Measurements from ENCODE around the gene KIF13A.

KIF13A gene

GRCh38 chr6:17923401-17923863 lies 64.0 kb downstream of the KIF13A start:
- TF ChIP-seq, protein P1, sequence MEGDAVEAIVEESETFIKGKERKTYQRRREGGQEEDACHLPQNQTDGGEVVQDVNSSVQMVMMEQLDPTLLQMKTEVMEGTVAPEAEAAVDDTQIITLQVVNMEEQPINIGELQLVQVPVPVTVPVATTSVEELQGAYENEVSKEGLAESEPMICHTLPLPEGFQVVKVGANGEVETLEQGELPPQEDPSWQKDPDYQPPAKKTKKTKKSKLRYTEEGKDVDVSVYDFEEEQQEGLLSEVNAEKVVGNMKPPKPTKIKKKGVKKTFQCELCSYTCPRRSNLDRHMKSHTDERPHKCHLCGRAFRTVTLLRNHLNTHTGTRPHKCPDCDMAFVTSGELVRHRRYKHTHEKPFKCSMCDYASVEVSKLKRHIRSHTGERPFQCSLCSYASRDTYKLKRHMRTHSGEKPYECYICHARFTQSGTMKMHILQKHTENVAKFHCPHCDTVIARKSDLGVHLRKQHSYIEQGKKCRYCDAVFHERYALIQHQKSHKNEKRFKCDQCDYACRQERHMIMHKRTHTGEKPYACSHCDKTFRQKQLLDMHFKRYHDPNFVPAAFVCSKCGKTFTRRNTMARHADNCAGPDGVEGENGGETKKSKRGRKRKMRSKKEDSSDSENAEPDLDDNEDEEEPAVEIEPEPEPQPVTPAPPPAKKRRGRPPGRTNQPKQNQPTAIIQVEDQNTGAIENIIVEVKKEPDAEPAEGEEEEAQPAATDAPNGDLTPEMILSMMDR (conservative IDR thresholded peaks at IDR 0.05; ENCODE audit: low read depth, low read length), result no peak
- Histone ChIP-seq H3K36me3 (ENCODE audit: insufficient read depth) (no peaks in the 10 kb centered on the region), H3K4me1 (ENCODE audit: low read depth, poor library complexity, severe bottlenecking) (no peaks in the 10 kb centered on the region), H4K20me1 (ENCODE audit: insufficient read depth) (no peaks in the 10 kb centered on the region), H3K79me2 (ENCODE audit: insufficient read depth, low read depth) (no peaks in the 10 kb centered on the region), H3K4me3 (IDR thresholded peaks at IDR 0.05; ENCODE audit: insufficient read depth, low read depth, low read length) (no peak overlapping the region), H3K27ac (no peak overlapping the region), H2AFZ (ENCODE audit: low read depth) (no peak overlapping the region), H3K27me3 (ENCODE audit: insufficient read depth, low read depth) (no peaks in the 10 kb centered on the region), H3K9ac (no peak overlapping the region), H3K4me2 (no peak overlapping the region)

DNA sequence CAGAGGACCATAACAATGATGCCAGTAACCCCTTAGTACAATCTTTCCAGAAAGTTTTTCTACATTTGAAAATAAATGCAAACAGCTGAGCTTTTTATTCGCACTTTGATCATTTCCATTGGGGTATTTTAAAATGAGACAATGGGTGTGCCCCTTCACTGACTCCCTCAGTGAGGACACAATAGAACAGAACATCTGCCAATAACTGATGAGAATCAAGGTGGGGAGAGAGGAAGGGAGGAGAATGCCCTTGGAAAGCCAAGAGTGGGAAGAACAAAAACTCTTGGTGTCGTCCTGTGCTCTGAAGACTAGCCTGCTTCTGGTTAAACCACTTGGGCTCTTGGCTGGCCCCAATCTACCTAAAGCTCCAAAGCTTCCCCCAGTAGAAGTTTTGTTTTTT lies 66.0 kb downstream of the KIF13A start:
- Histone ChIP-seq H4K20me1 (ENCODE audit: insufficient read depth) (no peaks in the 10 kb centered on the region), H2AFZ (ENCODE audit: low read depth) (no peak overlapping the region), H3K4me3 (IDR thresholded peaks at IDR 0.05; ENCODE audit: insufficient read depth, low read depth, low read length) (no peak overlapping the region), H3K4me2 (no peak overlapping the region), H3K79me2 (ENCODE audit: insufficient read depth, low read depth) (no peaks in the 10 kb centered on the region), H3K36me3 (ENCODE audit: insufficient read depth) (no peaks in the 10 kb centered on the region), H3K4me1 (ENCODE audit: low read depth, poor library complexity, severe bottlenecking) (no peaks in the 10 kb centered on the region), H3K27ac (no peak overlapping the region), H3K27me3 (ENCODE audit: insufficient read depth, low read depth) (no peaks in the 10 kb centered on the region), H3K9ac (no peak overlapping the region)
- TF ChIP-seq, protein P1 (conservative IDR thresholded peaks at IDR 0.05; ENCODE audit: low read depth, low read length), result no peak

- H3K36me3 ChIP-seq (ENCODE audit: insufficient read depth), result no peaks in the 10 kb centered on the region
- no peaks in the 10 kb centered on the region for H3K4me1 ChIP-seq (ENCODE audit: low read depth, poor library complexity, severe bottlenecking)
- H3K4me2 ChIP-seq, result no peak overlapping the region
- no peak overlapping the region for H2AFZ ChIP-seq (ENCODE audit: low read depth)
- H3K27ac ChIP-seq, result no peak overlapping the region
- no peaks in the 10 kb centered on the region for H4K20me1 ChIP-seq (ENCODE audit: insufficient read depth)
- no peaks in the 10 kb centered on the region for H3K27me3 ChIP-seq (ENCODE audit: insufficient read depth, low read depth)
- H3K9ac ChIP-seq, result no peak overlapping the region
- H3K4me3 ChIP-seq (IDR thresholded peaks at IDR 0.05; ENCODE audit: insufficient read depth, low read depth, low read length), result no peak overlapping the region
- H3K79me2 ChIP-seq (ENCODE audit: insufficient read depth, low read depth), result no peaks in the 10 kb centered on the region
- TF ChIP-seq, protein P1 (conservative IDR thresholded peaks at IDR 0.05; ENCODE audit: low read depth, low read length), result no peak
These were observed 67.9 kb downstream of the KIF13A start for GRCh38 chr6:17919496-17919895.

GRCh38 chr6:17917837-17918763 lies 69.3 kb downstream of the KIF13A start:
- no peak overlapping the region for H3K27ac ChIP-seq

More at GRCh38 chr6:17917837-17918763, 69.3 kb downstream of the KIF13A start:
- H3K9ac ChIP-seq, result no peak overlapping the region
- H3K4me2 ChIP-seq, result no peak overlapping the region
- H2AFZ ChIP-seq (ENCODE audit: low read depth), result no peak overlapping the region
- H3K36me3 ChIP-seq (ENCODE audit: insufficient read depth), result no peaks in the 10 kb centered on the region
- H3K4me1 ChIP-seq (ENCODE audit: low read depth, poor library complexity, severe bottlenecking), result no peaks in the 10 kb centered on the region
- no peaks in the 10 kb centered on the region for H4K20me1 ChIP-seq (ENCODE audit: insufficient read depth)
- H3K79me2 ChIP-seq (ENCODE audit: insufficient read depth, low read depth), result no peaks in the 10 kb centered on the region
- TF ChIP-seq, protein P1 (conservative IDR thresholded peaks at IDR 0.05; ENCODE audit: low read depth, low read length), result no peak
- no peak overlapping the region for H3K4me3 ChIP-seq (IDR thresholded peaks at IDR 0.05; ENCODE audit: insufficient read depth, low read depth, low read length)
- H3K27me3 ChIP-seq (ENCODE audit: insufficient read depth, low read depth), result no peaks in the 10 kb centered on the region

Measured in KMS-11 (cell line).